Cardiac muscle cell (in vitro differentiated cells and primary cell): ENCODE results near the gene C19orf18. TPM values are rescaled to one million over a fixed set of nuclear protein-coding genes. Genes with fewer than 3 reads are reported as not detected.
"Not testable (repeated sequence)": the region's sequence is repeated elsewhere in the genome, so short reads cannot be mapped to it uniquely, and the experiment has no call there.

Experiments
- DNase-seq, 2 donors: peaks; one replicate each; pipeline versions ENCODE4 v3.0.0 to v3.0.0-alpha.2; 2010 to 2017; ENCODE audit warnings: low read depth in 1 of 2, low spot score in 1 of 2
- H3K27ac ChIP-seq: fragments of 200-600 bp; sonication (generic); 2 replicates; pipeline ENCODE4 v1.5.1; 2016
- H3K27me3 ChIP-seq: fragments of 200-600 bp; sonication (generic); 2 replicates; pipeline ENCODE4 v1.6.0; 2016; ENCODE audit warnings: control low read depth
- H3K36me3 ChIP-seq: fragments of 200-600 bp; sonication (generic); 2 replicates; pipeline ENCODE4 v1.5.1; 2016; ENCODE audit warnings: control low read depth
- H3K4me1 ChIP-seq: fragments of 200-600 bp; sonication (generic); 2 replicates; pipeline ENCODE4 v1.8.1; 2017; ENCODE audit warnings: low read depth, mild to moderate bottlenecking, mixed run types
- H3K4me3 ChIP-seq: fragments of 200-600 bp; sonication (generic); 2 replicates; pipeline ENCODE4 v1.5.1; 2016; ENCODE audit warnings: mild to moderate bottlenecking
- H3K9me3 ChIP-seq: fragments of 200-600 bp; sonication (generic); 2 replicates; pipeline ENCODE4 v1.5.1; 2017; ENCODE audit warnings: low read depth, mild to moderate bottlenecking, control low read depth
- polyA plus RNA-seq: library from polyadenylated mRNA; unstranded; fragments of >200 nt; fragmentation: Nextera tagmentation; extraction: Ambion mirVana; gene quantifications from 2 replicates; pipeline ENCODE4 v1.2.1, GENCODE V29; 2016
- total RNA-seq: library from RNA; depleted of rRNA; stranded (reverse); fragments of >200 nt; gene quantifications from 2 replicates; pipeline ENCODE4 v1.2.3, GENCODE V29; 2016
- TF ChIP-seq, protein P1 (sequence below): IDR thresholded peaks from 2 replicates; pipeline ENCODE4 v1.5.1; 2012; ENCODE audit warnings: low read depth, mild to moderate bottlenecking, low read length

Gene C19orf18
- total and polyA plus RNA-seq, 2 experiments from 2014 or later = 1.3 to 2.4 TPM

DNA sequence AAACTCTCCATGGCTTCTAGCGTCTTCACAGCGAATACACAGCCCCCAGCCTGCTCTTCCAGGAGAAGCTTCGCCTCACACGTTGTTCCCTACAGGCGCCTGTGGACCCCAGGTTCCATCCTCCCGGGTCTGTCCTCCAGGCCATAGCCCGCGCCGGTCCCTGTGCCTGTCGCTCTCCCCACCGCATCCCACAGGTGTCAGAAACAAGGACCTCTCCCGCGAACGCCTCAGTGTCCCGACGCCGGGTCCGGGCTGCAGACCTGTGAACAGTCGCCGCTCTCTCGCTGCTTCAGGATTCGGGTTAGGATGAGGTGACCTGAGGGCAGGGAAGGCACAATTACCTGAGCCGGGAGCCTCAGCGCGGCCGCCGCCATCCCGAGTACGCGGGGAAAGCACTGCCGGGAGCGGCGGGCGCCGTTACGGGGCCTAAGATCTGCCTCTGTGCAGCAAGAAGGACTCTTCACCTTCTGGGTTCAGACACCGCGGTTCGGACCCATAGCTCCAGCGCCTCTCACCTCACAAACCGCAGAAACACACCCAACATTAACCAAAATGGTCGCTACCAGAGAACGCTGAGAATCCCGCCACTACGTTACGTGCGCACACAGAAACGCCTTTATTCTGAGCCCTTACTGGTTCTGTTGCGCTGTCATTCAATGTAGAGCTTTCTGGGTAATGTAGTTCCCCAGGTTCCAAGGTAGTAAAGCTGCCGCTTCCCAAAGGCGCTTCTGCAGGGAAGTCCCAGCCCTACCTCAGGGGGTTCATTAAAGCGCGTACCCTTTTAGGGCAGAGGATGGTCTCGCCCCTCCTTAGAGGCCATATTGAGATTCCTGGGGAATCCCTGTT lies 39.3 kb downstream of the C19orf18 start, which contains the start of gene ZNF418:
TSS of gene ZNF418 (minus strand) at position 583 of the 846 bp plus-strand sequence. CDS start 1,580 bp downstream, outside the sequence.
- H3K9me3 ChIP-seq = no peaks in the 10 kb centered on the region
- H3K4me1 ChIP-seq = no peaks in the 10 kb centered on the region
- H3K27me3 ChIP-seq = no peaks in the 10 kb centered on the region
- H3K27ac ChIP-seq = peak within 1 kb of the TSS; percentile 75
- H3K36me3 ChIP-seq = no peaks in the 10 kb centered on the region
- peak; percentile 89 for DNase-seq
- TF ChIP-seq, protein P1, sequence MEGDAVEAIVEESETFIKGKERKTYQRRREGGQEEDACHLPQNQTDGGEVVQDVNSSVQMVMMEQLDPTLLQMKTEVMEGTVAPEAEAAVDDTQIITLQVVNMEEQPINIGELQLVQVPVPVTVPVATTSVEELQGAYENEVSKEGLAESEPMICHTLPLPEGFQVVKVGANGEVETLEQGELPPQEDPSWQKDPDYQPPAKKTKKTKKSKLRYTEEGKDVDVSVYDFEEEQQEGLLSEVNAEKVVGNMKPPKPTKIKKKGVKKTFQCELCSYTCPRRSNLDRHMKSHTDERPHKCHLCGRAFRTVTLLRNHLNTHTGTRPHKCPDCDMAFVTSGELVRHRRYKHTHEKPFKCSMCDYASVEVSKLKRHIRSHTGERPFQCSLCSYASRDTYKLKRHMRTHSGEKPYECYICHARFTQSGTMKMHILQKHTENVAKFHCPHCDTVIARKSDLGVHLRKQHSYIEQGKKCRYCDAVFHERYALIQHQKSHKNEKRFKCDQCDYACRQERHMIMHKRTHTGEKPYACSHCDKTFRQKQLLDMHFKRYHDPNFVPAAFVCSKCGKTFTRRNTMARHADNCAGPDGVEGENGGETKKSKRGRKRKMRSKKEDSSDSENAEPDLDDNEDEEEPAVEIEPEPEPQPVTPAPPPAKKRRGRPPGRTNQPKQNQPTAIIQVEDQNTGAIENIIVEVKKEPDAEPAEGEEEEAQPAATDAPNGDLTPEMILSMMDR = no peak
- peak within 1 kb of the TSS; percentile 68 for H3K4me3 ChIP-seq

DNA sequence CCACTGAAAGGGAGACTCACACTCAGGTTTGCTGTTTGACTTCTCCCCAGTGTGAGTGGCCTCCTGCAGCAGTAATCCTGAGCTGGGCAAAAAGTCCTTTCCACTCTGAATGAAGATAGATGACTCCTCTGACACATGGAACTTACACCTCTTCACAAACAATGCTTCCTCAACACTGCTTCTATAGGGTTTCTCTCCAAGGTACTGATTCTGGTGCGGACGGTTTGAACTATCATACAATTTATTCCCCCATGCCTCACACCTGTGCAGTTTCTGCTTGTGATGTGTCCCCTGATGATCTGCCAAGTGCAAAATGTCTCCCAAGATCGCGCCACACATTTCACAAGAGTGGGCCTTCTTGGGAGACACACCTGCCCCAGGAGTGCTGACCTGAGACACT lies 46.7 kb downstream of the C19orf18 start:
- H3K4me1 ChIP-seq = no peaks in the 10 kb centered on the region
- H3K4me3 ChIP-seq = no peak overlapping the region
- peaks cover 26% of the 10 kb centered on the region for H3K36me3 ChIP-seq
- TF ChIP-seq, protein P1 = no peak
- no peaks in the 10 kb centered on the region for H3K9me3 ChIP-seq
- H3K27ac ChIP-seq = no peak overlapping the region
- no peaks in the 10 kb centered on the region for H3K27me3 ChIP-seq
- no peak for DNase-seq

DNA sequence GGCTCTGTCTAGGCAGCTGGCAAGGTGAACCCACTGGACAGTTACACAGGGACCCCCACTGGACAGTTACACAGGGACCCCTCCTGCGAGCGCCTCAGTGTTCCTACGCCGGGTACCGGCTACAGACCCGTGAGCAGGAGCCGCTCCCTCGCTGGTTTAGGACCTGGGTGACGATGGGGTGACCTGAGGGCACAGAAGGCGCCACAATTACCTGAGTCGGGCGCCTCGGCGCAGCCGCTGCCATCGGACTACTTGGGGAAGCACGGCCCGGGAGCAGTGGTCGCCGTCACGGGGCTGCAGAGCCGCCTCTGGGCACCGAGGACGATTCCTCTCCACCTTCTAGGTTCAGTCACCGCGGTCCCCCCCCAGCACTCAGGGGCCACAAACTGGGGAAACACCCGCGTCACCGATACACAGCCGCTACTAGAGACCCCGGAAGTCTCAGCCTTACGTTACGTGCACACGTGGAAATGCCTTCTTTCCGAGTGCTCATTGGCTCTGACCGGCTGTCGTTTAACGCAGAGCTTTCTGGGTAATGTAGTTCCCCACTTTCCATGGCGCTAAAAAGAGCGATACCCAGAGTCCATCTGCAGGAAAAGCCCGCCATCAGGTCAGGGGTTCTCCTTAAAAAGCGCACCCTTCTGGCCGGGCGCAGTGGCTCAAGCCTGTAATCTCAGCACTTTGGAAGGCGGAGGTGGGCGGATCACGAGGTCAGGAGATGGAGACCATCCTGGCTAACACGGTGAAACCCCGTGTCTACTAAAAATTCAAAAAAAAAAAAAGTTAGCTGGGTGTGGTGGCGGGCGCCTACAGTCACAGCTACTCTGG lies 58.0 kb downstream of the C19orf18 start, which contains the start of gene ZNF417:
TSS of gene ZNF417 (minus strand) at position 425 of the 828 bp plus-strand sequence. CDS start at position 244, 181 bp downstream.
- not testable (repeated sequence) for H3K27me3 ChIP-seq, H3K4me1 ChIP-seq, H3K9me3 ChIP-seq
- Histone ChIP-seq H3K4me3 (peak within 1 kb of the TSS; percentile 66), H3K27ac (peak within 1 kb of the TSS; percentile 66), H3K36me3 (peaks cover 12% of the 10 kb centered on the region)
- DNase-seq = peak; percentile 96 to 97
- TF ChIP-seq, protein P1 = peak; percentile 43

DNA sequence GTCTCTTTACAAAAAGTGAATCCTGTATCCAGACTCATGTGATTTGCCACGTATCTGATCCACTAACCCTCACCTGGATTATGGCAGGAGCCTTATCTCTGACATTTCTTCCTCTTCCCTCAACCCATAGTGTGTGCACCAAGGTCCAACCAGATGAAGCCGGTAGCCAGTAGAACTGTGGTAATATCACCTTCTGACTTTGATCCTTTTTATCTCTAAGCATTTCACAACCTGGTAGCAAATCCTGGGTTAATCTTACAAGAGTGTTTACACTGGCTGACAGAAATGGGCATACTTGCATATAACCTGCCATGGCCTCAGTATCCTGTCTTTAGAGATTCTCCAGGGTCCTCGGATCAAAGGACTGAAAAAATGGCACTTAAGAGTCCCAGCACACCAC lies 59.8 kb downstream of the C19orf18 start:
- Histone ChIP-seq H3K4me3 (no peak overlapping the region), H3K36me3 (peaks cover 15% of the 10 kb centered on the region), H3K4me1 (peaks cover 7% of the 10 kb centered on the region), H3K27ac (no peak overlapping the region), H3K9me3 (no peaks in the 10 kb centered on the region), H3K27me3 (no peaks in the 10 kb centered on the region)
- TF ChIP-seq, protein P1 = no peak
- DNase-seq = no peak

Other genes with a start within 250 kb of the C19orf18 start
- 14.4 and 24.2 TPM in 2 replicates for gene ZNF671, start 246.9 kb downstream of the C19orf18 start, total RNA-seq
- gene ZNF671, start 246.9 kb downstream of the C19orf18 start, polyA plus RNA-seq = 16.7 and 19.3 TPM in 2 replicates
- gene ZNF776, start 227.7 kb downstream of the C19orf18 start, total RNA-seq = 16.9 and 20.0 TPM in 2 replicates
- 20.7 and 26.6 TPM in 2 replicates for gene ZNF776, start 227.7 kb downstream of the C19orf18 start, polyA plus RNA-seq
- gene ZNF586, start 204.9 kb downstream of the C19orf18 start, total RNA-seq = 15.0 and 17.1 TPM in 2 replicates
- 8.4 and 10.0 TPM in 2 replicates for gene ZNF586, start 204.9 kb downstream of the C19orf18 start, polyA plus RNA-seq
- gene ZNF552, start 159.6 kb downstream of the C19orf18 start, total RNA-seq = 3.8 and 6.6 TPM in 2 replicates
- gene ZNF552, start 159.6 kb downstream of the C19orf18 start, polyA plus RNA-seq = 10.5 and 13.4 TPM in 2 replicates
- gene ZNF587B, start 144.2 kb downstream of the C19orf18 start, total RNA-seq = 8.5 and 12.9 TPM in 2 replicates
- 2.8 and 3.1 TPM in 2 replicates for gene ZNF587B, start 144.2 kb downstream of the C19orf18 start, polyA plus RNA-seq
- 14.0 and 17.2 TPM in 2 replicates for gene ZNF587, start 124.7 kb downstream of the C19orf18 start, total RNA-seq
- gene ZNF587, start 124.7 kb downstream of the C19orf18 start, polyA plus RNA-seq = 12.6 and 22.6 TPM in 2 replicates
- gene ZNF814, start 85.5 kb downstream of the C19orf18 start, total RNA-seq = 13.6 and 14.8 TPM in 2 replicates
- 32.4 and 45.7 TPM in 2 replicates for gene ZNF814, start 85.5 kb downstream of the C19orf18 start, polyA plus RNA-seq
- 11.8 and 17.8 TPM in 2 replicates for gene ZNF417, start 57.9 kb downstream of the C19orf18 start, total RNA-seq
- gene ZNF417, start 57.9 kb downstream of the C19orf18 start, polyA plus RNA-seq = 4.8 and 7.7 TPM in 2 replicates
- gene ZNF418, start 39.1 kb downstream of the C19orf18 start, total RNA-seq = 14.6 and 19.7 TPM in 2 replicates
- 6.1 and 13.8 TPM in 2 replicates for gene ZNF418, start 39.1 kb downstream of the C19orf18 start, polyA plus RNA-seq
- 12.5 and 13.6 TPM in 2 replicates for gene ZNF256, start 26.8 kb downstream of the C19orf18 start, total RNA-seq
- gene ZNF256, start 26.8 kb downstream of the C19orf18 start, polyA plus RNA-seq = 7.0 and 10.0 TPM in 2 replicates
- gene ZNF606, start 28.3 kb upstream of the C19orf18 start, total RNA-seq = 50.5 and 87.4 TPM in 2 replicates
- gene ZNF606, start 28.3 kb upstream of the C19orf18 start, polyA plus RNA-seq = 30.0 and 31.2 TPM in 2 replicates
- gene ZSCAN1, start 59.5 kb upstream of the C19orf18 start, total RNA-seq = 31.9 and 38.4 TPM in 2 replicates
- 22.0 and 24.6 TPM in 2 replicates for gene ZSCAN1, start 59.5 kb upstream of the C19orf18 start, polyA plus RNA-seq
- gene ZNF135, start 84.7 kb upstream of the C19orf18 start, total RNA-seq = 11.7 and 14.0 TPM in 2 replicates
- gene ZNF135, start 84.7 kb upstream of the C19orf18 start, polyA plus RNA-seq = 10.2 and 11.2 TPM in 2 replicates
- 173 and 243 TPM in 2 replicates for gene ZSCAN18, start 123.7 kb upstream of the C19orf18 start, total RNA-seq
- 127 and 191 TPM in 2 replicates for gene ZSCAN18, start 123.7 kb upstream of the C19orf18 start, polyA plus RNA-seq
- gene ZNF329, start 176.3 kb upstream of the C19orf18 start, total RNA-seq = 27.8 and 29.6 TPM in 2 replicates
- gene ZNF329, start 176.3 kb upstream of the C19orf18 start, polyA plus RNA-seq = 5.2 and 12.8 TPM in 2 replicates
- 40.3 and 50.1 TPM in 2 replicates for gene ZNF274, start 208.5 kb upstream of the C19orf18 start, total RNA-seq
- gene ZNF274, start 208.5 kb upstream of the C19orf18 start, polyA plus RNA-seq = 42.8 and 45.4 TPM in 2 replicates